ENCODE measurements around the gene LOXL1. TPM values are rescaled to one million over a fixed set of nuclear protein-coding genes. Genes with fewer than 3 reads are reported as not detected.
"Not testable (repeated sequence)": the region's sequence is repeated elsewhere in the genome, so short reads cannot be mapped to it uniquely, and the experiment has no call there.

Gene LOXL1
- total RNA-seq, 1 donor from 2014 or later: 163 TPM

DNA sequence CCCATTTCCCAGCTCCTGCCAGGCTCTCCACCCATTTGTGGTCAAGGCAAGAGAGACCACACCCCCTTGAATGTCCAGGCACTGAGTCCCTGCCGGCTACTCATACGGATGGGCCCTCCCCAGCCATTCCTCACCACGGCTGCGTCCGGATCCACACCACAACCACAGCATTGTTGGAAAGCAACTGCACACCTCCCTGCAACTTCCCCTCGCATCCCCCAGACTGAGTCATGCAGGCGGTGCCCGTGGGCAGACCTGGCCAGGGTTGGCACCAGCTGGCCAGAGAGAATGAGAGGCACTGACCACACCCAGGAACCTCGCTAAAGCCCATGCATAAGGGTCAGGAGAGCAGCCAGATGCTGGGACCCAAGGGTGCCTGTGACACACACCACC, 30.5 kb downstream of the LOXL1 start:
- Mint-ChIP-seq H3K36me3 (ENCODE audit: unreplicated experiment) (no peaks in the 10 kb centered on the region), H3K4me3 (ENCODE audit: unreplicated experiment) (no peak overlapping the region), H3K9me3 (ENCODE audit: unreplicated experiment) (peaks cover 6% of the 10 kb centered on the region), H3K27ac (ENCODE audit: unreplicated experiment) (no peak overlapping the region), H3K4me1 (ENCODE audit: low read depth, unreplicated experiment) (peaks cover 18% of the 10 kb centered on the region), H3K27me3 (ENCODE audit: unreplicated experiment) (peaks cover 12% of the 10 kb centered on the region)
- TF ChIP-seq, protein P1, sequence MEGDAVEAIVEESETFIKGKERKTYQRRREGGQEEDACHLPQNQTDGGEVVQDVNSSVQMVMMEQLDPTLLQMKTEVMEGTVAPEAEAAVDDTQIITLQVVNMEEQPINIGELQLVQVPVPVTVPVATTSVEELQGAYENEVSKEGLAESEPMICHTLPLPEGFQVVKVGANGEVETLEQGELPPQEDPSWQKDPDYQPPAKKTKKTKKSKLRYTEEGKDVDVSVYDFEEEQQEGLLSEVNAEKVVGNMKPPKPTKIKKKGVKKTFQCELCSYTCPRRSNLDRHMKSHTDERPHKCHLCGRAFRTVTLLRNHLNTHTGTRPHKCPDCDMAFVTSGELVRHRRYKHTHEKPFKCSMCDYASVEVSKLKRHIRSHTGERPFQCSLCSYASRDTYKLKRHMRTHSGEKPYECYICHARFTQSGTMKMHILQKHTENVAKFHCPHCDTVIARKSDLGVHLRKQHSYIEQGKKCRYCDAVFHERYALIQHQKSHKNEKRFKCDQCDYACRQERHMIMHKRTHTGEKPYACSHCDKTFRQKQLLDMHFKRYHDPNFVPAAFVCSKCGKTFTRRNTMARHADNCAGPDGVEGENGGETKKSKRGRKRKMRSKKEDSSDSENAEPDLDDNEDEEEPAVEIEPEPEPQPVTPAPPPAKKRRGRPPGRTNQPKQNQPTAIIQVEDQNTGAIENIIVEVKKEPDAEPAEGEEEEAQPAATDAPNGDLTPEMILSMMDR (IDR thresholded peaks at IDR 0.05; ENCODE audit: partially characterized antibody, unreplicated experiment): no peak
- no peak for DNase-seq

DNA sequence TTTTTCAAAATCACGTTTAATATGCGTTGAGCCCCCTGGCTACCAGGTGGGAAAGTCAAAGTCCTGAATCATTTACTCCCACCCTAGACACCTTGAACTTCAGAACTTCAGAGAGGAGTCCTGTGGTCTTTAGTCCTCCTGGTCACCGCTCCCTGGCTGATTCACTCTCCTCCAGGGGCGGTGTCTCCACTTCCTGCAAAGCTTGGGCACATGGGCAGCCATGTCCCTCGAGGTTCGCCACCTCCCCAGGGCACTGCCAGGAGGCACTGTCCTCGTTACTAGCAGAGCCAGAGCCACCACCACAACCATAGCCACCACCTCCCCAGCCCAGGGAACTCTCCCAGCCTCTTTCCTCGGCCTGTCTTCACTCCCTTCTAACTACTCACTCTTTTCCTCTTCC, 31.0 kb downstream of the LOXL1 start:
- DNase-seq: no peak
- Mint-ChIP-seq H3K4me1 (ENCODE audit: low read depth, unreplicated experiment) (peaks cover 18% of the 10 kb centered on the region), H3K27me3 (ENCODE audit: unreplicated experiment) (peaks cover 12% of the 10 kb centered on the region), H3K27ac (ENCODE audit: unreplicated experiment) (no peak overlapping the region), H3K4me3 (ENCODE audit: unreplicated experiment) (no peak overlapping the region), H3K36me3 (ENCODE audit: unreplicated experiment) (no peaks in the 10 kb centered on the region), H3K9me3 (ENCODE audit: unreplicated experiment) (peaks cover 3% of the 10 kb centered on the region)
- TF ChIP-seq, protein P1 (IDR thresholded peaks at IDR 0.05; ENCODE audit: partially characterized antibody, unreplicated experiment): no peak

DNA sequence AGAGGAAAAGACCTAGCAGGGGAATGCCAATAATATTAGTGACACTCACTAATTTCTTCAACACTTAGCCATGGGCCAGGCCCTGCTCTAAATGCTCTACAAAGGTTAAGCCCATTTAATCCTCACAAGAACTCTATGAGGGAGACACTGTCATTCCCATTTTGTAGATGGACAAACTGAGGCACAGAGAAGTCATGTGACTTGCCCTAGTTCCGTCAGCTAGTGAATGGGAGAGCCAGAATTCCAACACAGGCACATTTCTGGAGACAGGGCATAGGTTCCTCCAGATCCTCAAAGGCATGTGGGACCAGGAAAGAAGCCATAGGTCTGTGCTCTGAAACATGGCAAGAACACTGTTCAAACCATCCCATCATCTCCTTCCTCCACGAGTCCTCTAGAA, 31.5 kb downstream of the LOXL1 start:
- H3K9me3 Mint-ChIP-seq (ENCODE audit: unreplicated experiment): no peaks in the 10 kb centered on the region
- H3K27me3 Mint-ChIP-seq (ENCODE audit: unreplicated experiment): peaks cover 11% of the 10 kb centered on the region
- no peak for DNase-seq
- TF ChIP-seq, protein P1 (IDR thresholded peaks at IDR 0.05; ENCODE audit: partially characterized antibody, unreplicated experiment): no peak
- no peak overlapping the region for H3K4me3 Mint-ChIP-seq (ENCODE audit: unreplicated experiment)
- H3K4me1 Mint-ChIP-seq (ENCODE audit: low read depth, unreplicated experiment): peaks cover 19% of the 10 kb centered on the region
- no peak overlapping the region for H3K27ac Mint-ChIP-seq (ENCODE audit: unreplicated experiment)
- H3K36me3 Mint-ChIP-seq (ENCODE audit: unreplicated experiment): no peaks in the 10 kb centered on the region

DNA sequence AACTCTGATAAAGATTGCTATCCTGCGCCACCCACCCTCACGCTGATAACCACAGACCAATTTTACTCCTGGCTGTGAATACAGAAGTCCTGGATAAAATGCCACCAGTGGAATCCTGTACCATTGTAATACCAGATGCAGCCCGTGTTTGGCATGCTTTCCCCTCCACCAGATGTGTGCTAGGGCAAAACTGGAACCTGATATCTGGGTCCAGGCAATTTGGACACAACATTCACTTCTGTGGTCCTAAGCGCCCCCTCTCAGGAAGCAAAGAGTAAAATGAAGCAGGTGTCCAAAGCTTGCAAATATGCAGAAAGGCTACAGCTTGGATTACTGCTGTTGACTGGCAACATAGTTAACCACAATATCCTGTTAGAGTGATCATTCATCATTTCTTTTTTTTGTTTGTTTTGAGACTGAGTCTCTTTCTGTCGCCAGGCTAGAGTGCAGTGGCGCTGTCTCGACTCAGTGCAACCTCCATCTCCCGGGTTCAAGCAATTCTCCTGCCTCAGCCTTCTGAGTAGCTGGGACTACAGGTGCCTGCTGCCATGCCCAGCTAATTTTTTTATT, 32.8 kb downstream of the LOXL1 start:
- no peak for DNase-seq
- TF ChIP-seq, protein P1 (IDR thresholded peaks at IDR 0.05; ENCODE audit: partially characterized antibody, unreplicated experiment): no peak

DNA sequence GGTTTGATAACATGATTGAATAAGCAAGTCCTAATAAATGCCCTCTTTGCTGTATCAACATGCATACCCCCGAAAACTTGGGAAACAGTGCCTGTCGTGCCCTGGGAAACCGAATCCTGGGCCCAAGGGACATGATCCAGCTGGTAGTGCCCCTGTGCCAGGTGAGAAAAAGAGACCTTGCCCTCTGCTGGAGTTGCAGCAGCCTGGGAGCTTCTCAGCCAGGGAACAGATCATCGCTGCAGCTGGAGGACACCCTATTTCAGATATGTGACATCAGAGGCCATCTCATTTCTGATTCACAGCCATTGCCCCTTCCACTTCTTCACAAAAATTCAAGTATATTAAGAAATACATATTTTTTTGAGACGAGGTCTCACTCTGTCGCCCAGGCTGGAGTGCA, 33.5 kb downstream of the LOXL1 start:
- DNase-seq: no peak
- Mint-ChIP-seq H3K9me3 (ENCODE audit: unreplicated experiment) (no peaks in the 10 kb centered on the region), H3K36me3 (ENCODE audit: unreplicated experiment) (no peaks in the 10 kb centered on the region), H3K4me3 (ENCODE audit: unreplicated experiment) (no peak overlapping the region), H3K4me1 (ENCODE audit: low read depth, unreplicated experiment) (peaks cover 12% of the 10 kb centered on the region), H3K27ac (ENCODE audit: unreplicated experiment) (no peak overlapping the region), H3K27me3 (ENCODE audit: unreplicated experiment) (peaks cover 4% of the 10 kb centered on the region)
- TF ChIP-seq, protein P1 (IDR thresholded peaks at IDR 0.05; ENCODE audit: partially characterized antibody, unreplicated experiment): no peak

More for the DNA sequence above, 32.8 kb downstream of the LOXL1 start:
- H3K9me3 Mint-ChIP-seq (ENCODE audit: unreplicated experiment): no peaks in the 10 kb centered on the region
- no peak overlapping the region for H3K27ac Mint-ChIP-seq (ENCODE audit: unreplicated experiment)
- H3K27me3 Mint-ChIP-seq (ENCODE audit: unreplicated experiment): peaks cover 6% of the 10 kb centered on the region
- H3K4me1 Mint-ChIP-seq (ENCODE audit: low read depth, unreplicated experiment): peaks cover 12% of the 10 kb centered on the region
- H3K36me3 Mint-ChIP-seq (ENCODE audit: unreplicated experiment): no peaks in the 10 kb centered on the region
- H3K4me3 Mint-ChIP-seq (ENCODE audit: unreplicated experiment): no peak overlapping the region

DNA sequence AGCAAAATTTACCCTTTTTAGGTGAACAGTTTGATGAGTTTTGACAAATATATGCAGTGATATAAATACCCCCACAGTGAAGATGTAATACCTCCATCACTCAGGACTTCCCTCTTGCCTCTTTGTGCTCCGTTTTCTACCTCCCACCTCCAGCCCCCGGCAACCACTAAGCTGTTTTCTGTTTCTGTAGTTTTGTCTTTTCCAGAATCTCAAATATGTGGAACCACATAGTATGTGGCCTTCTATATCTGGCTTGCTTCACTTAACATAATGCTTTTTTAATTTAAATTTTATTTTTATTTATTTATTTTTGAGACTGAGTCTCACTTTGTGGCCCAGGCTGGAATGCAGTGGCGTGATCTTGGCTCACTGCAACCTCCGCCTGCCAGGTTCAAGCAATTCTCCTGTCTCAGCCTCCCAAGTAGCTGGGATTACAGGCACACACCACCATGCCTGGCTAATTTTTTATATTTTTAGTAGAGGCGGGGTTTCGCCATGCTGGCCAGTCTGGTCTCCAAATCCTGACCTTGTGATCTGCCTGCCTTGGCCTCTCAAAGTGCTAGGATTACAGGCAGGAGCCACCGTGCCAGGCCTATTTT, 34.3 kb downstream of the LOXL1 start:
- not testable (repeated sequence) for H3K27ac Mint-ChIP-seq (ENCODE audit: unreplicated experiment); H3K4me3 Mint-ChIP-seq (ENCODE audit: unreplicated experiment); H3K9me3 Mint-ChIP-seq (ENCODE audit: unreplicated experiment); H3K27me3 Mint-ChIP-seq (ENCODE audit: unreplicated experiment); DNase-seq; H3K36me3 Mint-ChIP-seq (ENCODE audit: unreplicated experiment)
- H3K4me1 Mint-ChIP-seq (ENCODE audit: low read depth, unreplicated experiment): peaks cover 18% of the 10 kb centered on the region
